Calu3 (cell line): ENCODE data around the gene IKBKG. TPM values are rescaled to one million over a fixed set of nuclear protein-coding genes. Genes with fewer than 3 reads are reported as not detected.
A peak's percentile ranks its signal among the peaks of the same experiment; 100 is the strongest.

Source experiments
- BruUV-seq: library from RNA; stranded (reverse); fragments of 400-500 nt; replicated peaks from 2 replicates; lab custom pipeline; 2021; lab: Mats Ljungman, UMichigan
- CTCF ChIA-PET: fragments of 300-600 bp; sonication (Branson Sonifier 250); formaldehyde crosslinking; loops from one replicate; lab custom pipeline; 2022; ENCODE audit warnings: antibody characterized with exemption; lab: Charles Lee
- DNase-seq: peaks from one replicate; pipeline ENCODE4 v3.0.0; 2022
- H3K27ac Mint-ChIP-seq: one replicate; pipeline ENCODE4 v1.8.0; 2022; ENCODE audit warnings: mixed read lengths; ENCODE audit not compliant: unreplicated experiment
- H3K27me3 Mint-ChIP-seq: one replicate; pipeline ENCODE4 v1.8.0; 2022; ENCODE audit warnings: mixed read lengths; ENCODE audit not compliant: unreplicated experiment
- H3K36me3 Mint-ChIP-seq: one replicate; pipeline ENCODE4 v1.8.0; 2022; ENCODE audit warnings: mild to moderate bottlenecking, moderate library complexity, mixed read lengths; ENCODE audit not compliant: insufficient read depth, unreplicated experiment
- H3K4me1 Mint-ChIP-seq: one replicate; pipeline ENCODE4 v1.8.0; 2022; ENCODE audit warnings: mild to moderate bottlenecking, low read depth, mixed read lengths; ENCODE audit not compliant: unreplicated experiment
- H3K4me3 Mint-ChIP-seq: one replicate; pipeline ENCODE4 v1.8.0; 2022; ENCODE audit warnings: mild to moderate bottlenecking, low read depth, moderate library complexity, mixed read lengths; ENCODE audit not compliant: unreplicated experiment
- H3K9me3 Mint-ChIP-seq: one replicate; pipeline ENCODE4 v1.8.0; 2022; ENCODE audit warnings: low read depth, mixed read lengths; ENCODE audit not compliant: unreplicated experiment
- intact Hi-C: fragments of 100-400 bp; cut with micrococcal nuclease; formaldehyde crosslinking; loops from one replicate; pipeline ENCODE4 v1.10.0; 2022; ENCODE audit not compliant: unreplicated experiment
- total RNA-seq: library from RNA; stranded (reverse); gene quantifications from 2 replicates; pipeline ENCODE4 v1.2.3, GENCODE V29; 2022
- TF ChIP-seq, protein P1 (sequence below): fragments of 200-600 bp; IDR thresholded peaks from one replicate; pipeline ENCODE4 v1.8.0; 2022; ENCODE audit warnings: antibody characterized with exemption; ENCODE audit not compliant: unreplicated experiment

Gene IKBKG
- total RNA-seq, 1 experiment from 2014 or later = 39.9 TPM

DNA sequence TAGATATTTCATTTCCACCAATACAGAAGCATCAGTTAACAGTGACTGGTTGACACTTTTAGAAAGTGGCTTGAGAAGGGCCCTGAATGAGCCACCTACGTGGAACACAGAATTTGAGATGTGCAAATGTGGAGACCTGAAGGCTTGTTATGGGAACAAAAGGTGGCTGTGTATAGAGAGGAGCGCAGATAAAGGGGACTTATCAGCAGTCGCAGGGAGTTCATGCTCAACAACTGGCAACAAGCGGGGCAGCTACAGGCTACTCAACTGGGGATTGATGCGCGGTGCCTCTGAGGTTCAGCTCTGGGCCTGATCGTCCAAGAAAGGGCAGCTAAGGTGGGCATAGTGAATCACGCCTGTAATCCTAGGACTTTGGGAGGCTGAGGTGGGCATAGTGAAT is 28.0 kb upstream of the IKBKG start:
- CTCF ChIA-PET = no interaction called here
- no peak overlapping the region for H3K27ac Mint-ChIP-seq
- H3K4me3 Mint-ChIP-seq = no peak overlapping the region
- no peaks in the 10 kb centered on the region for H3K9me3 Mint-ChIP-seq
- H3K27me3 Mint-ChIP-seq = no peaks in the 10 kb centered on the region
- DNase-seq = no peak
- peaks cover 6% of the 10 kb centered on the region for H3K4me1 Mint-ChIP-seq
- TF ChIP-seq, protein P1, sequence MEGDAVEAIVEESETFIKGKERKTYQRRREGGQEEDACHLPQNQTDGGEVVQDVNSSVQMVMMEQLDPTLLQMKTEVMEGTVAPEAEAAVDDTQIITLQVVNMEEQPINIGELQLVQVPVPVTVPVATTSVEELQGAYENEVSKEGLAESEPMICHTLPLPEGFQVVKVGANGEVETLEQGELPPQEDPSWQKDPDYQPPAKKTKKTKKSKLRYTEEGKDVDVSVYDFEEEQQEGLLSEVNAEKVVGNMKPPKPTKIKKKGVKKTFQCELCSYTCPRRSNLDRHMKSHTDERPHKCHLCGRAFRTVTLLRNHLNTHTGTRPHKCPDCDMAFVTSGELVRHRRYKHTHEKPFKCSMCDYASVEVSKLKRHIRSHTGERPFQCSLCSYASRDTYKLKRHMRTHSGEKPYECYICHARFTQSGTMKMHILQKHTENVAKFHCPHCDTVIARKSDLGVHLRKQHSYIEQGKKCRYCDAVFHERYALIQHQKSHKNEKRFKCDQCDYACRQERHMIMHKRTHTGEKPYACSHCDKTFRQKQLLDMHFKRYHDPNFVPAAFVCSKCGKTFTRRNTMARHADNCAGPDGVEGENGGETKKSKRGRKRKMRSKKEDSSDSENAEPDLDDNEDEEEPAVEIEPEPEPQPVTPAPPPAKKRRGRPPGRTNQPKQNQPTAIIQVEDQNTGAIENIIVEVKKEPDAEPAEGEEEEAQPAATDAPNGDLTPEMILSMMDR = no peak
- intact Hi-C loops = no loop called here
- H3K36me3 Mint-ChIP-seq = peaks cover 19% of the 10 kb centered on the region
- BruUV-seq = no TSS peak

DNA sequence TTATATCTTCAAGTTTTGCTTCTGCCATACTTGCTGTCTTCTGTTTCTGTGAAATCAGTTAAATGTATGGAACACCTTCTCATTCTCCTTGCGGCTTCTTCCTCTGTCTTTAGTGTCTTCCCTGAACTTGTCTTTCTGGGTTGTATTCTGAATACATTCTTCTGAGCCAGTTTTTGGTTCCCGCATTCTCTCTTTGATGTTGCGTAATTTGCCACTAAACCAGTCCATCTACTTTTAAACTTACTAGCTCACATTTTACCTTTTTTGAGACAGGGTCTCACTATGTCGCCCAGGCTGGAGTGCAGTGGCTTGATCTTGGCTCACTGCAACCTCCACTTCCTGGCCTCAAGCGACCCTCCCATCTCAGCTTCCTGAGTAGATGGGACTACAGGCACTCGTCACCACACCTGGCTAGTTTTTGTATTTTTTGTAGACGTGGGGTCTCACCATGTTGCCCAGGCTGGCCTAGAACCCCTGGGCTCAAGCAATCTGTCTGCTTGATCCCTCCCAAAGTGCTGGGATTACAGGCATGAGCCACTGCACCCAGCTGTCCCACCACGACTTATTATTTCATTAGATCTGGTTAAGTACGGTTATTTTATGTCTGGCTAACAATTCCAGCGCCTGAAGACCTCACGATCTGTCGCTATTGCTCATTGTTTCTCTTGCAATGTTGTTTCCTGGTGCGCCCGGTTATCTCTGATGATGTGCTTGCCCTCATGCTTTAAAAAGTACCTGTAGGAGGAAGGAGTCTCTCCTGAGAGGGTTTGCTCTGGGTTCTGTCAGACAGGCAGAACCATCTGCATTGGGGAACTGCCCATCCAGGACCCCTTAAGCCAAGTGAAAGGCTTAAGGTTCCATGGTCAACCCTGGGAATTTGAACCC is 21.6 kb upstream of the IKBKG start:
- Mint-ChIP-seq H3K27me3 (no peaks in the 10 kb centered on the region), H3K27ac (peak overlapping the region; percentile 51), H3K4me1 (peaks cover 14% of the 10 kb centered on the region), H3K36me3 (peaks cover 40% of the 10 kb centered on the region), H3K9me3 (no peaks in the 10 kb centered on the region), H3K4me3 (no peak overlapping the region)
- CTCF ChIA-PET = interaction anchor here (1.1 to 1.7 kb wide), 3 partner anchors 16 to 114 kb away, joined by 3 to 9 read pairs (median 4); partner anchors contain the start of genes SLC10A3 and TAFAZZIN
- DNase-seq = no peak
- BruUV-seq = no TSS peak
- intact Hi-C loops = no loop called here
- TF ChIP-seq, protein P1 = no peak

DNA sequence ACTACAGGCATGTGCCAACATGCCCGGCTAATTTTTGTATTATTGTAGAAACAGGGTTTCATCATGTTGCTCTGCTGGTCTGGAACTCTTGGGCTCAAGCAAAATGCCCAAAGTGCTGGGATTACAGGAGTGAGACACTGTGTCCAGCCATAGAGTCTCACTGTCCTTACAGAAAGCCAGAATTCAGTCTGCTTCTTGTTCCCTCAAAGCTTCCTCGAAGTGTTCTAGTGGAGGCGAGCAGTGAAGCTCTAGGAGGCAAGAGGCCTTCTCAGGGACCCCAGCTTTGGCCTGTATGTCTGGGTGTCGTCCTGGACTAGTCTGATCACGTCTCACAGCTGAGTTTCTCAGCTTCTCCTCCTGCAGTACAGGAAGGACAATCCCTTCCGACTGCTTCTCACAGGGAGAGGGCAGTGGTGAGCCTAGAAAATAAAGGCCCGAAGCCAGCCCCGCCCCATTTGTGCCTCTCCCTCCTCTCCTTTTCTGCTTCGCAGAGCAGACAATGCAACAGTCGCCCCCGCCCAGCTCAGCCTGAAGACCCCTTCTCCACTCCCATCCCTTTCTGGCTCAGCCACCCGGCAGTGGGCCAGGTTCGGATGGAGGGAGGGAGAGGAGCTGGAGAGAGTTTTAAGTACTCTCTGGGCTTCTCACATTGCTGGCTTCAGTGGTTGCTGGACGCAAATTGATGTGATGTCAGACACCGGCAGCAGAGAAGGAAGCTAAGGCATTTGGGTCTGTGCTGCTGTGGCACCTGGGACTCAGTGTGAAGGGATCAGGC is 20.3 kb upstream of the IKBKG start:
- peak; percentile 79 for DNase-seq
- peak overlapping the region; percentile 69 for H3K27ac Mint-ChIP-seq
- TF ChIP-seq, protein P1 = no peak
- H3K9me3 Mint-ChIP-seq = no peaks in the 10 kb centered on the region
- BruUV-seq = no TSS peak
- CTCF ChIA-PET = interaction anchor here (0.5 to 1.7 kb wide), 7 partner anchors 14 to 521 kb away, joined by 3 to 8 read pairs (median 5); partner anchors contain the start of genes RPL10, SLC10A3 and TAFAZZIN
- intact Hi-C loops = no loop called here
- H3K4me3 Mint-ChIP-seq = peak overlapping the region; percentile 40
- peaks cover 14% of the 10 kb centered on the region for H3K4me1 Mint-ChIP-seq
- H3K27me3 Mint-ChIP-seq = no peaks in the 10 kb centered on the region
- peaks cover 48% of the 10 kb centered on the region for H3K36me3 Mint-ChIP-seq

DNA sequence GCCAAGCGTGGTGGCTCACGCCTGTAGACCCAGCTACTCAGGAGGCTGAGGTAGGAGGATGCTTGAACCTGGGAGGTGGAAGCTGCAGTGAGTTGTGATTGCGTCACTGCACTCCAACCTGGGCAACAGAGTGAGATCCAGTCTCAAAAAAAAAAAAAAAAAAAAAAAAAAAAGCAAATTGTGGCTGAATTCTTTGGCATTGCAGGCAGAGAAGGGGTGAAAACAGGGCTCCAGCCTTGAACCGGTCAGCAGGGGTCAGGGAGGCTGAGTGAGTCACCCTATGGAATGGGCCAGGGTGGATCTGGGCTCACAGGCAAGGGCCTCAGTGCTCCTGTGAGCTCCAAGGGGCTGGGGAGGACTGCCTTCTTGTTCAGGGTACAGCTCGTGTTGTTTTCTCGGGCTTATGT is 18.2 kb upstream of the IKBKG start:
- BruUV-seq = no TSS peak
- H3K27ac Mint-ChIP-seq = peak overlapping the region; percentile 60
- peaks cover 14% of the 10 kb centered on the region for H3K4me1 Mint-ChIP-seq
- H3K9me3 Mint-ChIP-seq = no peaks in the 10 kb centered on the region
- peaks cover 53% of the 10 kb centered on the region for H3K36me3 Mint-ChIP-seq
- TF ChIP-seq, protein P1 = no peak
- intact Hi-C loops = no loop called here
- no peaks in the 10 kb centered on the region for H3K27me3 Mint-ChIP-seq
- H3K4me3 Mint-ChIP-seq = no peak overlapping the region
- no peak for DNase-seq
- CTCF ChIA-PET = no interaction called here
